HepG2 (cell line): ENCODE data around the gene ABCA2. TPM values are rescaled to one million over a fixed set of nuclear protein-coding genes. Genes with fewer than 3 reads are reported as not detected.

Experiments used
- ADNP ChIP-seq: sonication (generic); formaldehyde crosslinking; IDR thresholded peaks from 2 replicates; pipeline ENCODE4 v1.4.0; 2020; ENCODE audit warnings: missing genetic modification reagents
- CAMTA2 ChIP-seq: sonication (generic); formaldehyde crosslinking; IDR thresholded peaks from 2 replicates; pipeline ENCODE4 v1.4.0; 2020; ENCODE audit warnings: mild to moderate bottlenecking, missing genetic modification reagents, borderline replicate concordance
- CHD2 ChIP-seq: IDR thresholded peaks from 2 replicates; pipeline ENCODE4 v1.6.1; 2011; ENCODE audit warnings: low read depth, low read length, improper control_type of control experiment
- HNRNPL ChIP-seq: fragments of 200-400 bp; formaldehyde crosslinking; IDR thresholded peaks from 2 replicates; pipeline ENCODE4 v1.6.1; 2017; ENCODE audit warnings: mild to moderate bottlenecking, low read depth, low read length
- IRF2 ChIP-seq: IDR thresholded peaks from 2 replicates; pipeline ENCODE4 v1.6.1; 2018; ENCODE audit warnings: missing genetic modification reagents, missing compliant biosample characterization
- KDM2A ChIP-seq: sonication (generic); formaldehyde crosslinking; IDR thresholded peaks from 2 replicates; pipeline ENCODE4 v1.4.0; 2020; ENCODE audit warnings: low read depth, missing genetic modification reagents, borderline replicate concordance
- KDM5B ChIP-seq: sonication (generic); formaldehyde crosslinking; IDR thresholded peaks from 2 replicates; pipeline ENCODE4 v1.4.0; 2020; ENCODE audit warnings: missing genetic modification reagents, mild to moderate bottlenecking, borderline replicate concordance
- MYC ChIP-seq: sonication (generic); formaldehyde crosslinking; IDR thresholded peaks from 2 replicates; pipeline ENCODE4 v1.9.0; 2021; ENCODE audit warnings: missing genetic modification reagents, borderline replicate concordance
- POGK ChIP-seq: sonication (generic); formaldehyde crosslinking; conservative IDR thresholded peaks from 2 replicates; pipeline ENCODE4 v1.8.0; 2022; ENCODE audit warnings: mild to moderate bottlenecking, moderate library complexity, missing genetic modification reagents
- RXRB ChIP-seq: IDR thresholded peaks from 2 replicates; pipeline ENCODE4 v1.6.1; 2016; ENCODE audit warnings: borderline replicate concordance, missing genetic modification reagents, missing compliant biosample characterization
- SOX6 ChIP-seq, 2 experiments: fragments of 450-650 bp in 1 of 2; sonication (generic) in 1 of 2; formaldehyde crosslinking in 1 of 2; IDR thresholded peaks; 2 replicates each; pipeline versions ENCODE4 v1.4.0 to v1.6.1; 2017 to 2020; ENCODE audit warnings: antibody characterized with exemption in 1 of 2, mild to moderate bottlenecking in 1 of 2, missing genetic modification reagents in 1 of 2
- SP4 ChIP-seq: sonication (generic); formaldehyde crosslinking; IDR thresholded peaks from 2 replicates; pipeline ENCODE4 v1.8.1; 2023; ENCODE audit warnings: mild to moderate bottlenecking, missing genetic modification reagents
- SRSF1 ChIP-seq: fragments of 200-400 bp; formaldehyde crosslinking; optimal IDR thresholded peaks from 2 replicates; pipeline ENCODE3; 2017; ENCODE audit warnings: mild to moderate bottlenecking, low read depth, low read length, moderate library complexity
- TEAD3 ChIP-seq: optimal IDR thresholded peaks from 2 replicates; pipeline ENCODE3; 2016; ENCODE audit warnings: borderline replicate concordance
- TGIF2 ChIP-seq: IDR thresholded peaks from 2 replicates; pipeline ENCODE4 v1.6.1; 2016; ENCODE audit warnings: control low read depth, missing compliant biosample characterization
- THAP11 ChIP-seq: IDR thresholded peaks from 2 replicates; pipeline ENCODE4 v1.6.1; 2016; ENCODE audit warnings: missing biosample characterization, missing genetic modification reagents
- THAP7 ChIP-seq: sonication (generic); formaldehyde crosslinking; IDR thresholded peaks from 2 replicates; pipeline ENCODE4 v1.8.1; 2023; ENCODE audit warnings: mild to moderate bottlenecking, missing genetic modification reagents
- XRCC5 ChIP-seq: fragments of 200-400 bp; formaldehyde crosslinking; optimal IDR thresholded peaks from 2 replicates; pipeline ENCODE3; 2017; ENCODE audit warnings: mild to moderate bottlenecking, low read length
- ZFYVE20 ChIP-seq: sonication (generic); formaldehyde crosslinking; IDR thresholded peaks from 2 replicates; pipeline ENCODE4 v1.8.0; 2023; ENCODE audit warnings: low read depth, mild to moderate bottlenecking, moderate library complexity, missing genetic modification reagents, borderline replicate concordance
- ZNF292 ChIP-seq: sonication (generic); formaldehyde crosslinking; IDR thresholded peaks from 2 replicates; pipeline ENCODE4 v1.8.1; 2022; ENCODE audit warnings: mild to moderate bottlenecking, low read depth, missing genetic modification reagents, borderline replicate concordance
- ZNF331 ChIP-seq: sonication (generic); formaldehyde crosslinking; IDR thresholded peaks from 2 replicates; pipeline ENCODE4 v1.4.0; 2020; ENCODE audit warnings: missing genetic modification reagents
- ZNF501 ChIP-seq: sonication (generic); formaldehyde crosslinking; IDR thresholded peaks from 2 replicates; pipeline ENCODE4 v1.5.1; 2020; ENCODE audit warnings: mild to moderate bottlenecking, moderate library complexity, missing genetic modification reagents
- ZNF557 ChIP-seq: sonication (generic); formaldehyde crosslinking; IDR thresholded peaks from 2 replicates; pipeline ENCODE4 v1.4.0; 2020; ENCODE audit warnings: missing genetic modification reagents
- ZNF589 ChIP-seq: sonication (generic); formaldehyde crosslinking; conservative IDR thresholded peaks from 2 replicates; pipeline ENCODE4 v1.8.0; 2022; ENCODE audit warnings: mild to moderate bottlenecking, moderate library complexity, missing genetic modification reagents
- ZNF776 ChIP-seq: sonication (generic); formaldehyde crosslinking; IDR thresholded peaks from 2 replicates; pipeline ENCODE4 v1.4.0; 2020; ENCODE audit warnings: mild to moderate bottlenecking, missing genetic modification reagents
- polyA plus RNA-seq, 8 experiments: library from polyadenylated mRNA; depleted of rRNA in 3 of 8; stranded (reverse) in 7 of 8; unstranded in 1 of 8; fragments of >200 nt; fragmentation: Illumina TruSeq in 4 of 8; extraction: Trizol in 4 of 8; gene quantifications; 2 replicates each; pipeline versions ENCODE4 v1.2.1 to v1.2.3, GENCODE V29; 2011 to 2016; ENCODE audit warnings: low read depth in 4 of 8, missing spikeins in 1 of 8, mixed read lengths in 1 of 8; ENCODE audit not compliant: insufficient read depth in 1 of 8
- total RNA-seq, 5 experiments: library from RNA; depleted of rRNA; stranded (reverse); fragments of >200 nt; fragmentation: Illumina TruSeq; extraction: Trizol; gene quantifications; 2 replicates each; pipeline ENCODE4 v1.2.3, GENCODE V29; 2016; ENCODE audit warnings: low read depth in 1 of 5
- TF ChIP-seq, protein P1 (sequence below): sonication (generic); formaldehyde crosslinking; conservative IDR thresholded peaks from 2 replicates; pipeline ENCODE4 v1.8.0; 2022; ENCODE audit warnings: missing genetic modification reagents

The ABCA2 gene
- total and polyA plus RNA-seq, 2 of the 13 experiments (the other 11 are each of a cell fraction or from before 2014, with no cell fraction given): 2.9 to 19.2 TPM

GRCh38 chr9:137029058-137029936, 1.3 kb upstream of the ABCA2 start (continued):
- TF ChIP-seq, protein P1, sequence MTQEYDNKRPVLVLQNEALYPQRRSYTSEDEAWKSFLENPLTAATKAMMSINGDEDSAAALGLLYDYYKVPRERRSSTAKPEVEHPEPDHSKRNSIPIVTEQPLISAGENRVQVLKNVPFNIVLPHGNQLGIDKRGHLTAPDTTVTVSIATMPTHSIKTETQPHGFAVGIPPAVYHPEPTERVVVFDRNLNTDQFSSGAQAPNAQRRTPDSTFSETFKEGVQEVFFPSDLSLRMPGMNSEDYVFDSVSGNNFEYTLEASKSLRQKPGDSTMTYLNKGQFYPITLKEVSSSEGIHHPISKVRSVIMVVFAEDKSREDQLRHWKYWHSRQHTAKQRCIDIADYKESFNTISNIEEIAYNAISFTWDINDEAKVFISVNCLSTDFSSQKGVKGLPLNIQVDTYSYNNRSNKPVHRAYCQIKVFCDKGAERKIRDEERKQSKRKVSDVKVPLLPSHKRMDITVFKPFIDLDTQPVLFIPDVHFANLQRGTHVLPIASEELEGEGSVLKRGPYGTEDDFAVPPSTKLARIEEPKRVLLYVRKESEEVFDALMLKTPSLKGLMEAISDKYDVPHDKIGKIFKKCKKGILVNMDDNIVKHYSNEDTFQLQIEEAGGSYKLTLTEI: no peak
- TF ChIP-seq KDM2A (CRISPR knock-in tag) (peak; percentile 30; the same call in 1 of the 2 replicates), THAP7 (no peak), ZFYVE20 (CRISPR knock-in tag) (no peak), ZNF589 (CRISPR knock-in tag) (no peak), TGIF2 (CRISPR knock-in tag) (no peak), TEAD3 (CRISPR knock-in tag) (peak; percentile 22), ZNF292 (0 out of 2 replicates have a peak, but pooled peaks have one; percentile 38), MYC (CRISPR knock-in tag) (0 out of 2 replicates have a peak, but pooled peaks have one; percentile 20), SOX6 (IDR thresholded peaks at IDR 0.05) (no peak), SOX6 (CRISPR knock-in tag; IDR thresholded peaks at IDR 0.05) (peak; percentile 42), SRSF1 (peak; percentile 67), ZNF776 (CRISPR knock-in tag) (peak; percentile 58; the same call in 1 of the 2 replicates), KDM5B (CRISPR knock-in tag) (0 out of 2 replicates have a peak, but pooled peaks have one; percentile 33), SP4 (CRISPR knock-in tag) (peak; percentile 55), ZNF557 (no peak), THAP11 (peak; percentile 36; the same call in 1 of the 2 replicates), CAMTA2 (0 out of 2 replicates have a peak, but pooled peaks have one; percentile 58), POGK (peak; percentile 35; the same call in 1 of the 2 replicates), ZNF501 (peak; percentile 57; the same call in 1 of the 2 replicates), RXRB (CRISPR knock-in tag) (0 out of 2 replicates have a peak, but pooled peaks have one; percentile 11), XRCC5 (peak; percentile 69), CHD2 (no peak), ADNP (no peak), HNRNPL (0 out of 2 replicates have a peak, but pooled peaks have one; percentile 23), IRF2 (no peak), ZNF331 (CRISPR knock-in tag) (0 out of 2 replicates have a peak, but pooled peaks have one; percentile 36)
